ENCODE measurements around the gene IPMK. TPM values are rescaled to one million over a fixed set of nuclear protein-coding genes. Genes with fewer than 3 reads are reported as not detected.

Gene IPMK
- total and polyA plus RNA-seq, 8 donors, result 4.7 to 8.1 (median 6.9) TPM

DNA sequence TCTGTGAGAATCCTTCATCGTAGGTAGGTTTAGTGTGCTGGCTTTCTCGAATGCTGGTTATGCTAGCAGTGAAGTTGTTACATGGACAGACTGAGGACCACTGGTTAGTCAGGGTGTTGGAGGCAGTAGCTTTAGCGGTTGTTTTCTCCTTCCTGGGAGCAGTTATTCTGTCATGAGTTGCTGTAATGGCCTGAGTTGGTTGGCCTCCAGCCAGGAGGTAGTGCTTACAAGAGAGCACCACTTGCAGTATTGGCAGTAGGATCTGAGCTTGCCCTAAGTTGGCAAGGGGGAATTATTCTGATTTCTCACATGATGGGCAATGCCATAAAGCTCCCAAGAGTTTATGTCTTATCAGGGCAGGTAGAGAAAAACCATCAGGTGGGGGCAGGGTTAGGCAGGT lies 58.0 kb downstream of the IPMK start:
- peak; percentile 27 for ATAC-seq
- Histone ChIP-seq H3K36me3 (peaks cover 0 to 18% of the 10 kb centered on the region in 2 donors), H3K9me3 (no peaks in the 10 kb centered on the region), H3K27me3 (no peaks in the 10 kb centered on the region), H3K4me3 (no peak overlapping the region), H3K27ac (no peak overlapping the region), H3K4me1 (no peaks in the 10 kb centered on the region)
- intact Hi-C loops (cut with DNase I), result no loop called here
- TF ChIP-seq, protein P1, sequence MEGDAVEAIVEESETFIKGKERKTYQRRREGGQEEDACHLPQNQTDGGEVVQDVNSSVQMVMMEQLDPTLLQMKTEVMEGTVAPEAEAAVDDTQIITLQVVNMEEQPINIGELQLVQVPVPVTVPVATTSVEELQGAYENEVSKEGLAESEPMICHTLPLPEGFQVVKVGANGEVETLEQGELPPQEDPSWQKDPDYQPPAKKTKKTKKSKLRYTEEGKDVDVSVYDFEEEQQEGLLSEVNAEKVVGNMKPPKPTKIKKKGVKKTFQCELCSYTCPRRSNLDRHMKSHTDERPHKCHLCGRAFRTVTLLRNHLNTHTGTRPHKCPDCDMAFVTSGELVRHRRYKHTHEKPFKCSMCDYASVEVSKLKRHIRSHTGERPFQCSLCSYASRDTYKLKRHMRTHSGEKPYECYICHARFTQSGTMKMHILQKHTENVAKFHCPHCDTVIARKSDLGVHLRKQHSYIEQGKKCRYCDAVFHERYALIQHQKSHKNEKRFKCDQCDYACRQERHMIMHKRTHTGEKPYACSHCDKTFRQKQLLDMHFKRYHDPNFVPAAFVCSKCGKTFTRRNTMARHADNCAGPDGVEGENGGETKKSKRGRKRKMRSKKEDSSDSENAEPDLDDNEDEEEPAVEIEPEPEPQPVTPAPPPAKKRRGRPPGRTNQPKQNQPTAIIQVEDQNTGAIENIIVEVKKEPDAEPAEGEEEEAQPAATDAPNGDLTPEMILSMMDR (IDR thresholded peaks at IDR 0.05), result no peak
- DNase-seq, result peak in 2 of 4 donors; percentile 22 to 41

DNA sequence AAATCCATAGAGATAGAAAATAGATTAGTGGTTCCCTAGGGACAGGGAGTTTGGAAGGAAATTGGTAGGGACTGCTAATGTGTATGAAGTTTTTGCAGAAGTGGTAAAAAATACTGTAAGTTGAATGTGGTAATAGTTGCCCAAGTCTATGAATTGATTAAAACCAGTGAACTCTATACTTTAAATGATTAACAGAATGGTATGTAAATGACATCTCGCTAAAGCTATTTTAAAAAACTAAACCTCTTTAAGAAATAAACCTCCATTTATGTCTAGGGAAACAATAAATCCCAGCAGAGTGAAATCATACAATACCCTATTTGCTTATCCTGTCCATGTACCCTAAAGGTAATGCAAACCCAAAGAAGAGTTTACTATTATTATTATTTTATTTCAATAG lies 61.4 kb downstream of the IPMK start:
- Histone ChIP-seq H3K27me3 (no peaks in the 10 kb centered on the region), H3K27ac (no peak overlapping the region), H3K36me3 (peaks cover 0 to 5% of the 10 kb centered on the region in 2 donors), H3K9me3 (no peaks in the 10 kb centered on the region), H3K4me1 (no peaks in the 10 kb centered on the region), H3K4me3 (no peak overlapping the region)
- intact Hi-C loops (cut with DNase I), result no loop called here
- DNase-seq (no peak), ATAC-seq (no peak)
- TF ChIP-seq, protein P1 (IDR thresholded peaks at IDR 0.05), result no peak

DNA sequence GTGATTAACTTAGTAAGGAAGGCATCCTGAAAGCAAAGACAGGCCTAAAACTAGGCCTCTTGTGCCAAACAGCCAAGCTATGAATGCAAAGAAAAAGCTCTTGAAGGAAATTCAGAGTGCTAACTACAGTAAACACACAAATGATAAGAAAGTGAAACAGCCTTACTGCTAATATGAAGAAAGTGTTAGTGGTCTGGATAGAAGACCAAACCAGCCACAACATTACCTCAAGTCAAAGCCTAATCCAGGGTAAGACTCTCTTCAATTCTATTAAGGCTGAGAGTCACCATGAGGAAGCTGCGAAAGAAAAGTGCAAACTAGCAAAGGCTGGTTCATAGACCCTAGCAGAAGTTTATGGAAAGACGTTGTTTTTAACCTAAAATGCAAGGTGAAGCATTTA lies 66.0 kb downstream of the IPMK start:
- Histone ChIP-seq H3K27me3 (no peaks in the 10 kb centered on the region), H3K9me3 (no peaks in the 10 kb centered on the region), H3K4me3 (no peak overlapping the region), H3K4me1 (no peaks in the 10 kb centered on the region), H3K27ac (no peak overlapping the region), H3K36me3 (peaks cover 0 to 10% of the 10 kb centered on the region in 2 donors)
- intact Hi-C loops (cut with DNase I), result no loop called here
- DNase-seq, result no peak
- ATAC-seq, result no peak
- TF ChIP-seq, protein P1 (IDR thresholded peaks at IDR 0.05), result no peak

DNA sequence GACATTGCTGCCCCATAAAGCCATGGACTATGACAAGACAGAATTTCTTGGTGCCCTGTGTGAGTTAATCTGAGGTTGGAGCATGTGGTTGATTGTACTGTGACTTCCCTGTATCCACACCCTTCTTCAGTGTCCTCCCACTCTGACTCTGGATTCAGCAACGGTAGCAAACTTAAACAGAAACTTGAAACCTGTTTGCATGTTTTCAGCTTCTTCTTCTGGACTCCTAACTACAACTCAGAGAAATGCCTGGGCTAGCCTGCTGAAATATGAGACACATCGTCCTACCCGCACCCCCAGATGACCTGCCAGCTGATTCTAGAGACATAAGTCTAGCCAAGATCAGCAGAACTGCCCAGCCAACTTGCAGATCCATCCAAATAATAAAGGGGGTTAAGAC lies 78.4 kb downstream of the IPMK start:
- no peak for ATAC-seq
- H3K27me3 ChIP-seq, result no peaks in the 10 kb centered on the region
- peak in 1 of 4 donors; percentile 2 for DNase-seq
- H3K4me3 ChIP-seq, result no peak overlapping the region
- H3K9me3 ChIP-seq, result no peaks in the 10 kb centered on the region
- TF ChIP-seq, protein P1 (IDR thresholded peaks at IDR 0.05), result no peak
- no peaks in the 10 kb centered on the region for H3K36me3 ChIP-seq
- no peaks in the 10 kb centered on the region for H3K4me1 ChIP-seq
- no peak overlapping the region for H3K27ac ChIP-seq
- intact Hi-C loops (cut with DNase I), result no loop called here

DNA sequence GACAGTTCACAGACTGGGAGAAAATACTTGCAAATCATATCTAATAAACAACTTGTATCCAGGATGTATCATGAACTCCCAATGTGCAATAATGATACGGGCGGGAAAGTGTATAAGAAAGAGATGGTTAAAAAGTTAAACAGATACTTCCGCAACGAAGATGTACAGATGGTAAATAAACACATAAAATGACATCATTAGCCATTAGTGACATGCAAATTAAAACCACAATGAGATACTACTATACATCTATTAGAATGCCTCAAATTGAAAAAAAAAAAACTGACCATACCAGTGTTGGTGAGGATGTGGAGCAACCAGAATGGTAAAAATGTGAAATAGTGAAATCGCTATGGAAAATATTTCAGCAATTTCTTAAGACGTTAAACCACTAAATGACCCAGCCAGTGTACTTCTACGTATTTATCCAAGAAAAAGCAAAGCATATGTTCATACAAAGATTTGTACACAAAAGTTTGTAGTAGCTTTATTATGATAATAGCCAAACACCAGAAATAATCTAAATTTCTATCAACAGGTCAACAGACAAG lies 83.5 kb downstream of the IPMK start:
- no peak for ATAC-seq
- no peaks in the 10 kb centered on the region for H3K9me3 ChIP-seq
- intact Hi-C loops (cut with DNase I), result no loop called here

More for the DNA sequence above, 83.5 kb downstream of the IPMK start:
- no peaks in the 10 kb centered on the region for H3K36me3 ChIP-seq
- H3K27me3 ChIP-seq, result no peaks in the 10 kb centered on the region
- no peak overlapping the region for H3K27ac ChIP-seq
- no peaks in the 10 kb centered on the region for H3K4me1 ChIP-seq
- no peak overlapping the region for H3K4me3 ChIP-seq
- TF ChIP-seq, protein P1 (IDR thresholded peaks at IDR 0.05), result no peak
- no peak for DNase-seq
